GDM1 (cell line): ENCODE results near the gene TERB1.

ENCODE experiments used
- DNase-seq: peaks from one replicate; lab custom pipeline; 2025; lab: John Stamatoyannopoulos, UW

TERB1 gene

GRCh38 chr16:66750279-66751052 lies 50.9 kb downstream of the TERB1 start:
- DNase-seq, result no peak

- peak; percentile 71 for DNase-seq
These were observed 54.7 kb downstream of the TERB1 start for GRCh38 chr16:66746682-66747081.

- no peak for DNase-seq
These were observed 55.3 kb downstream of the TERB1 start for GRCh38 chr16:66746048-66746447.

GRCh38 chr16:66741950-66742808 lies 59.2 kb downstream of the TERB1 start:
- DNase-seq, result no peak

- no peak for DNase-seq
These were observed 60.0 kb downstream of the TERB1 start for GRCh38 chr16:66741169-66741900.

GRCh38 chr16:66740533-66740932 lies 60.9 kb downstream of the TERB1 start:
- DNase-seq, result no peak

- peak; percentile 0 for DNase-seq
These were observed 61.4 kb downstream of the TERB1 start for GRCh38 chr16:66740010-66740409.

GRCh38 chr16:66735891-66736290 lies 65.5 kb downstream of the TERB1 start:
- no peak for DNase-seq

GRCh38 chr16:66731101-66731500 lies 70.3 kb downstream of the TERB1 start:
- DNase-seq, result no peak

GRCh38 chr16:66728804-66729203 lies 72.6 kb downstream of the TERB1 start:
- DNase-seq, result no peak

- DNase-seq, result no peak
These were observed 73.1 kb downstream of the TERB1 start for GRCh38 chr16:66728117-66728787.

GRCh38 chr16:66720766-66721165 lies 80.6 kb downstream of the TERB1 start:
- no peak for DNase-seq

- no peak for DNase-seq
These were observed 82.1 kb downstream of the TERB1 start for GRCh38 chr16:66719246-66719645.

- no peak for DNase-seq
These were observed 83.6 kb downstream of the TERB1 start for GRCh38 chr16:66717776-66718175.

GRCh38 chr16:66717112-66717675 lies 84.2 kb downstream of the TERB1 start:
- DNase-seq, result no peak

- DNase-seq, result no peak
These were observed 86.6 kb downstream of the TERB1 start for GRCh38 chr16:66714654-66715307.

- no peak for DNase-seq
These were observed 87.3 kb downstream of the TERB1 start for GRCh38 chr16:66714062-66714461.

- no peak for DNase-seq
These were observed 88.3 kb downstream of the TERB1 start for GRCh38 chr16:66713076-66713475.

- DNase-seq, result no peak
These were observed 88.9 kb downstream of the TERB1 start for GRCh38 chr16:66712512-66712911.

GRCh38 chr16:66711581-66711980 lies 89.8 kb downstream of the TERB1 start:
- no peak for DNase-seq

GRCh38 chr16:66706506-66706880 lies 94.9 kb downstream of the TERB1 start:
- no peak for DNase-seq
